Psoas muscle (tissue), 8 donors: Measurements from ENCODE around the gene ATP6AP1. TPM values are rescaled to one million over a fixed set of nuclear protein-coding genes. Genes with fewer than 3 reads are reported as not detected.

ENCODE experiments used
- ATAC-seq, 4 donors: fragments of 200-7000 bp; cut with Tn5 transposase; one replicate each; pipeline ENCODE4 v1.9.1; 2020; ENCODE audit warnings: moderate library complexity in 3 of 4, mild to moderate bottlenecking in 2 of 4
- DNase-seq, 2 donors: peaks; one replicate each; pipeline ENCODE4 v3.0.0-alpha.2; 2020
- H3K27ac ChIP-seq: fragments of 200-600 bp; one replicate; pipeline ENCODE4 v1.8.0; 2022
- H3K27me3 ChIP-seq, 3 donors: fragments of 200-600 bp in 1 of 3; one replicate each; pipeline versions ENCODE4 v1.6.1 to v1.8.0; 2013 to 2022; ENCODE audit warnings: low read length in 2 of 3, mild to moderate bottlenecking in 2 of 3, moderate library complexity in 1 of 3; ENCODE audit not compliant: insufficient read depth in 3 of 3
- H3K36me3 ChIP-seq, 2 donors: fragments of 200-600 bp in 1 of 2; one replicate each; pipeline versions ENCODE4 v1.6.1 to v1.8.0; 2013 to 2022; ENCODE audit warnings: low read depth in 1 of 2, mild to moderate bottlenecking in 1 of 2, moderate library complexity in 1 of 2; ENCODE audit not compliant: insufficient read depth in 1 of 2
- H3K4me1 ChIP-seq: fragments of 200-600 bp; one replicate; pipeline ENCODE4 v1.8.0; 2022
- H3K4me3 ChIP-seq: fragments of 200-600 bp; one replicate; pipeline ENCODE4 v1.8.0; 2022; ENCODE audit warnings: mild to moderate bottlenecking
- H3K9me3 ChIP-seq: fragments of 200-600 bp; one replicate; pipeline ENCODE4 v1.8.0; 2022
- CTCF ChIP-seq: fragments of 200-600 bp; IDR thresholded peaks from one replicate; pipeline ENCODE4 v1.8.0; 2022; ENCODE audit warnings: antibody characterized with exemption
- WGBS, 3 donors: extraction: QIAGEN DNeasy Blood & Tissue Kit; methylation state at CpG; one replicate each; pipeline versions ENCODE4 v1.1.6 to v1.1.7; 2013; 5-methylcytosine and 5-hydroxymethylcytosine counted together
- intact Hi-C, 2 donors: fragments of 100-400 bp; cut with DNase I; formaldehyde crosslinking; loops; one replicate each; pipeline versions ENCODE4 v1.11.0 to v1.14.2; 2022
- polyA plus RNA-seq, 3 donors: library from polyadenylated mRNA; stranded (reverse); fragments of 200-250 nt; gene quantifications; one replicate each; pipeline ENCODE4 v1.2.3, GENCODE V29; 2013
- total RNA-seq, 4 donors: library from RNA; stranded (reverse); fragmentation: NEBNext Ultra II Directional in 2 of 4; extraction: Animal tissue kit (Norgen Biotek cat#: 25700) in 2 of 4; gene quantifications; one replicate each; pipeline versions ENCODE4 v1.2.1 to v1.2.4, GENCODE V29; 2021 to 2023
- donor health status: healthy with polysubstance abuse.
- donor health status: DM: no; HTN: no; CAD: no; lungs with moderate emphysema.
- donor health status: Bipolar disorder and iron deficiency.
- donor health status: healthy.
- donor health status: DM: yes; HTN: yes; CAD: no.
- donor health status: DM: no; HTN: no; CAD: no.
- donor health status: DM: no; HTN: no; CAD: no.
- donor health status: DM: yes; HTN: yes; CAD: no.

ATP6AP1 gene
- total and polyA plus RNA-seq, 7 donors, result 28.3 to 38.6 (median 34.3) TPM

GRCh38 chrX:154380153-154380552, 48.3 kb upstream of the ATP6AP1 start:
- intact Hi-C loops, result no loop called here
- H3K9me3 ChIP-seq, result no peaks in the 10 kb centered on the region
- peak overlapping the region; percentile 95 for H3K27ac ChIP-seq
- no peaks in the 10 kb centered on the region for H3K4me1 ChIP-seq
- H3K27me3 ChIP-seq, result no peaks in the 10 kb centered on the region
- DNase-seq (no peak), ATAC-seq (no peak)
- TF ChIP-seq CTCF, result no peak
- peak overlapping the region; percentile 76 for H3K4me3 ChIP-seq
- 30 to 43% (median 35%) methylated on average over 10 to 13 of the region's 13 CpGs for WGBS, 3 donors
- H3K36me3 ChIP-seq, result peaks cover 0 to 5% of the 10 kb centered on the region in 2 donors

- H3K36me3 ChIP-seq, result peaks cover 0 to 5% of the 10 kb centered on the region in 2 donors
Measured at GRCh38 chrX:154380787-154381186, 47.7 kb upstream of the ATP6AP1 start.

GRCh38 chrX:154381271-154381670, 47.2 kb upstream of the ATP6AP1 start:
- intact Hi-C loops, result no loop called here
- no peak overlapping the region for H3K27ac ChIP-seq
- no peaks in the 10 kb centered on the region for H3K9me3 ChIP-seq
- no peaks in the 10 kb centered on the region for H3K4me1 ChIP-seq
- H3K4me3 ChIP-seq, result no peak overlapping the region
- no peak for ATAC-seq
- H3K27me3 ChIP-seq, result no peaks in the 10 kb centered on the region
- 57 to 76% (median 72%) methylated on average over 5 to 6 of the region's 6 CpGs for WGBS, 3 donors
- no peak for TF ChIP-seq CTCF
- no peak for DNase-seq
- peaks cover 0 to 5% of the 10 kb centered on the region in 2 donors for H3K36me3 ChIP-seq

More at GRCh38 chrX:154380787-154381186, 47.7 kb upstream of the ATP6AP1 start:
- no peaks in the 10 kb centered on the region for H3K9me3 ChIP-seq
- ATAC-seq (no peak), DNase-seq (no peak)
- 78 to 80% (median 78%) methylated on average over 9 to 14 of the region's 14 CpGs for WGBS, 3 donors
- TF ChIP-seq CTCF, result no peak
- no peaks in the 10 kb centered on the region for H3K4me1 ChIP-seq
- H3K27me3 ChIP-seq, result no peaks in the 10 kb centered on the region
- H3K27ac ChIP-seq, result peak overlapping the region; percentile 95
- H3K4me3 ChIP-seq, result peak overlapping the region; percentile 76
- intact Hi-C loops, result no loop called here

GRCh38 chrX:154382483-154383069, 45.9 kb upstream of the ATP6AP1 start:
- no peak overlapping the region for H3K27ac ChIP-seq
- no peaks in the 10 kb centered on the region for H3K27me3 ChIP-seq
- no peaks in the 10 kb centered on the region for H3K9me3 ChIP-seq
- WGBS, 3 donors, result 65 to 70% (median 68%) methylated on average over 7 to 11 of the region's 11 CpGs
- ATAC-seq, result no peak
- intact Hi-C loops, result no loop called here
- no peaks in the 10 kb centered on the region for H3K4me1 ChIP-seq
- H3K36me3 ChIP-seq, result peaks cover 0 to 5% of the 10 kb centered on the region in 2 donors
- no peak overlapping the region for H3K4me3 ChIP-seq
- DNase-seq, result no peak
- no peak for TF ChIP-seq CTCF
